Type B pancreatic cell (in vitro differentiated cells): ENCODE measurements around the gene CARD11. TPM values are rescaled to one million over a fixed set of nuclear protein-coding genes. Genes with fewer than 3 reads are reported as not detected.

ENCODE experiments used
- DNase-seq: peaks from one replicate; pipeline ENCODE4 v3.0.0; 2021; ENCODE audit warnings: mixed read lengths; ENCODE audit not compliant: unreplicated experiment; ENCODE audit errors: extremely low spot score
- H3K27ac Mint-ChIP-seq: 2 replicates; pipeline ENCODE4 v1.8.0; 2021; ENCODE audit warnings: mild to moderate bottlenecking, mixed read lengths
- H3K27me3 Mint-ChIP-seq: 2 replicates; pipeline ENCODE4 v1.8.0; 2021; ENCODE audit warnings: mixed read lengths
- H3K36me3 Mint-ChIP-seq: 2 replicates; pipeline ENCODE4 v1.8.0; 2021; ENCODE audit warnings: mixed read lengths
- H3K4me1 Mint-ChIP-seq: one replicate; pipeline ENCODE4 v1.8.0; 2021; ENCODE audit warnings: mixed read lengths; ENCODE audit not compliant: unreplicated experiment
- H3K4me3 Mint-ChIP-seq: 2 replicates; pipeline ENCODE4 v1.8.0; 2021; ENCODE audit warnings: mild to moderate bottlenecking, mixed read lengths
- H3K9me3 Mint-ChIP-seq: 2 replicates; pipeline ENCODE4 v1.8.0; 2021; ENCODE audit warnings: mixed read lengths
- total RNA-seq: library from RNA; stranded (reverse); gene quantifications from 2 replicates; pipeline ENCODE4 v1.2.1, GENCODE V29; 2021; ENCODE audit warnings: low replicate concordance
- TF ChIP-seq, protein P1 (sequence below): fragments of 200-600 bp; sonication (generic); conservative IDR thresholded peaks from 2 replicates; pipeline ENCODE4 v1.5.0; 2021; ENCODE audit warnings: antibody characterized with exemption, mild to moderate bottlenecking

CARD11 gene
- total RNA-seq, 1 donor from 2014 or later = 11.6 TPM

GRCh38 chr7:2970307-2970664 is 73.4 kb downstream of the CARD11 start:
- Mint-ChIP-seq H3K4me1 (no peaks in the 10 kb centered on the region), H3K27me3 (no peaks in the 10 kb centered on the region), H3K9me3 (no peaks in the 10 kb centered on the region), H3K36me3 (no peaks in the 10 kb centered on the region), H3K4me3 (no peak overlapping the region), H3K27ac (no peak overlapping the region)
- no peak for DNase-seq
- TF ChIP-seq, protein P1, sequence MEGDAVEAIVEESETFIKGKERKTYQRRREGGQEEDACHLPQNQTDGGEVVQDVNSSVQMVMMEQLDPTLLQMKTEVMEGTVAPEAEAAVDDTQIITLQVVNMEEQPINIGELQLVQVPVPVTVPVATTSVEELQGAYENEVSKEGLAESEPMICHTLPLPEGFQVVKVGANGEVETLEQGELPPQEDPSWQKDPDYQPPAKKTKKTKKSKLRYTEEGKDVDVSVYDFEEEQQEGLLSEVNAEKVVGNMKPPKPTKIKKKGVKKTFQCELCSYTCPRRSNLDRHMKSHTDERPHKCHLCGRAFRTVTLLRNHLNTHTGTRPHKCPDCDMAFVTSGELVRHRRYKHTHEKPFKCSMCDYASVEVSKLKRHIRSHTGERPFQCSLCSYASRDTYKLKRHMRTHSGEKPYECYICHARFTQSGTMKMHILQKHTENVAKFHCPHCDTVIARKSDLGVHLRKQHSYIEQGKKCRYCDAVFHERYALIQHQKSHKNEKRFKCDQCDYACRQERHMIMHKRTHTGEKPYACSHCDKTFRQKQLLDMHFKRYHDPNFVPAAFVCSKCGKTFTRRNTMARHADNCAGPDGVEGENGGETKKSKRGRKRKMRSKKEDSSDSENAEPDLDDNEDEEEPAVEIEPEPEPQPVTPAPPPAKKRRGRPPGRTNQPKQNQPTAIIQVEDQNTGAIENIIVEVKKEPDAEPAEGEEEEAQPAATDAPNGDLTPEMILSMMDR = no peak

- H3K27me3 Mint-ChIP-seq = no peaks in the 10 kb centered on the region
- DNase-seq = no peak
- no peak overlapping the region for H3K4me3 Mint-ChIP-seq
- H3K36me3 Mint-ChIP-seq = no peaks in the 10 kb centered on the region
- H3K27ac Mint-ChIP-seq = no peak overlapping the region
- H3K9me3 Mint-ChIP-seq = no peaks in the 10 kb centered on the region
- H3K4me1 Mint-ChIP-seq = no peaks in the 10 kb centered on the region
- TF ChIP-seq, protein P1 = no peak
Measured at GRCh38 chr7:2969398-2970306, 74.0 kb downstream of the CARD11 start.

DNA sequence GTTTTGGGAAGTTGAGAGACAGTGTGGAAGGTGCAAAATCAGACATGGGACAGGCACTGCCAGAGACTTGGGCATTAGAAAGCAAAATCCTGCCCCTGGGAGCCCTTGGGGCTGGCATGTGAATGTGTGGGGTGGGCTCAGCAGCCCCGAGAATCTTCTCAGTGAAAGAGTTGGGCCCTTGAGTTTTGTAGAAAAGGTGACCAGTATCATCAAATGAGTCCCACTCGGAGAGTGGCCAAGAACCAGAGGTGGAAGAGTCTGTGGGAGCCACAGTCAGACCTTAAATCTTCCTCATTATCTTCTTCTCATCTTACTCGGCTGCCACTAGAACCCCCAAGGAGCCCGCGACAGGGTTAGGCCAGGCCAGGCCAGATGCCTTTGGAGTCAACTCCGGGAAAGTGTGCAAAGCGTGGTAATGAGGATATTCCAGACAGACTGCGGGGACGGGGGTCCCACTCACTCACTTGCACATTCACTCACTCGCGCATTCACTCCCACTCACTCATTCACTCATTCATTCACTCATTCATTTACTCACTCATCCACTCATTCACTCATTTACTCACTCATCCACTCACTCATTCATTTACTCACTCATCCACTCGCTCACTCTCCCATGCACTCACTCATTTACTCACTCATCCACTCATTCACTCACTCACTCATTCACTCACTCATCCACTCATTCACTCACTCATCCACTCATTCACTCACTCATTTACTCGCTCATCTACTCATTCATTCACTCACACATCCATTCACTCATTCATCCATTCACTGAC is 74.9 kb downstream of the CARD11 start:
- no peaks in the 10 kb centered on the region for H3K4me1 Mint-ChIP-seq
- no peaks in the 10 kb centered on the region for H3K36me3 Mint-ChIP-seq
- DNase-seq = no peak
- H3K27me3 Mint-ChIP-seq = no peaks in the 10 kb centered on the region
- TF ChIP-seq, protein P1 = no peak
- no peaks in the 10 kb centered on the region for H3K9me3 Mint-ChIP-seq
- H3K4me3 Mint-ChIP-seq = no peak overlapping the region
- no peak overlapping the region for H3K27ac Mint-ChIP-seq

DNA sequence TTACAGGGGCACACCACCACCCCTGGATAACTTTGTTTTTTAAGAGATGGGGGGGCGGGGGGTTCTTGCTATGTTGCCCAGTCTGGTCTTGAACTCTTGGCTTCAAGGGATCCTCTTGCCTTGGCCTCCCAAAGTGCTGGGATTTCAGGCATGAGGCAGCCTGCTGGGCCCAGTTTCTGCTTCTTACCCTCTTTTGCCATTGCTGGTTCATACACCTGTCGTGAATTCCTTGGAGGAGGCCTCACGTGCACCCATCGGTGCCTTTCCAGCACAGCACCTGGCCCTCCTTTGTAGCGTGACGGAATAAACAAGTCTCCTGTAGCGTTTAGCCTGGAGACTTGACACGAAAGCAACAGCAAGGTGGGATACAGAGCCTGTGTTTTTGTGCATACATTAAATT is 75.5 kb downstream of the CARD11 start:
- Mint-ChIP-seq H3K4me3 (no peak overlapping the region), H3K36me3 (no peaks in the 10 kb centered on the region), H3K27ac (no peak overlapping the region), H3K27me3 (no peaks in the 10 kb centered on the region), H3K9me3 (no peaks in the 10 kb centered on the region), H3K4me1 (no peaks in the 10 kb centered on the region)
- TF ChIP-seq, protein P1 = no peak
- no peak for DNase-seq

DNA sequence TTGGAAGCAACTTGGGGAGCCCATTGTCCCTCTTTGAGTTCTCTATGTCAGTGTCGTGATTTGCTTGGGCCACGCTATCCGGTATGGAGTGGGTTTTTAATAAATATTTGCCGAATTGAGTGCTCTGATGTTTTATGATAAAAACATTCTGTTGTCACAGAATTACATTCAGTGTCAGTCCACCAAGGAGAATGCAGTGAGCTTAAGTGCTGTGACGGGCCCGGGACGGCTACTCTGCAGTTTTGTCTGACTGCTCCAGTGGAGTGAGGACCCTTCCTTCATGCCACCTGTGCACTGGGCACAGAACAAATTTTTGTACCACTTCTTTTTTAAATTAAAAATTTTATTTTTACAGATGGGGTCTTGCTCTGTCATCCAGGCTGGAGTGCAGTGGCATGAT is 76.0 kb downstream of the CARD11 start:
- H3K27ac Mint-ChIP-seq = no peak overlapping the region
- H3K27me3 Mint-ChIP-seq = no peaks in the 10 kb centered on the region
- DNase-seq = no peak

More for the DNA sequence above, 76.0 kb downstream of the CARD11 start:
- TF ChIP-seq, protein P1 = no peak
- Mint-ChIP-seq H3K4me1 (no peaks in the 10 kb centered on the region), H3K4me3 (no peak overlapping the region), H3K36me3 (no peaks in the 10 kb centered on the region), H3K9me3 (no peaks in the 10 kb centered on the region)
